ENCODE measurements around the gene AIG1. TPM values are rescaled to one million over a fixed set of nuclear protein-coding genes. Genes with fewer than 3 reads are reported as not detected.
A peak's percentile ranks its signal among the peaks of the same experiment; 100 is the strongest.

AIG1 gene
- total and polyA plus RNA-seq, 2 experiments from 2014 or later, result 44.7 to 46.9 TPM

- Histone ChIP-seq H3K4me1 (ENCODE audit: insufficient read depth) (peaks cover 21% of the 10 kb centered on the region), H3K27me3 (replicated peaks; ENCODE audit: insufficient read depth) (no peaks in the 10 kb centered on the region), H3F3A (ENCODE audit: insufficient read depth) (no peaks in the 10 kb centered on the region; the same call in 1 of the 2 replicates), H3K4me3 (no peak overlapping the region), H3K9ac (no peak overlapping the region), H4K20me1 (ENCODE audit: insufficient read depth) (no peaks in the 10 kb centered on the region), H3K27ac (no peak overlapping the region), H3K9me3 (ENCODE audit: low read depth) (no peaks in the 10 kb centered on the region), H3K9me2 (ENCODE audit: insufficient read depth) (no peaks in the 10 kb centered on the region), H3K36me3 (ENCODE audit: low read depth) (no peaks in the 10 kb centered on the region), H3K4me2 (ENCODE audit: unreplicated experiment) (no peak overlapping the region), H3K79me2 (ENCODE audit: insufficient read depth) (no peaks in the 10 kb centered on the region), H2AFZ (no peak overlapping the region)
- in situ Hi-C loops (cut with MboI), result no loop called here
- TF ChIP-seq EZH2phosphoT487 (IDR thresholded peaks at IDR 0.05; ENCODE audit: insufficient read depth, low read depth) (no peak), EZH2 (IDR thresholded peaks at IDR 0.05; ENCODE audit: insufficient read depth, poor library complexity, severe bottlenecking) (no peak)
- WGBS, 2 experiments (ENCODE audit: low coverage in 1 of 2, low lambda C conversion rate in 2 of 2, missing lambda C conversion rate in 2 of 2), result 68 to 70% methylated on average over 10 of the region's 10 CpGs
- DNase-seq, result no peak
These were observed 134.7 kb downstream of the AIG1 start for GRCh38 chr6:143195349-143195845.

GRCh38 chr6:143196525-143197225 lies 136.0 kb downstream of the AIG1 start:
- Histone ChIP-seq H3F3A (ENCODE audit: insufficient read depth) (no peaks in the 10 kb centered on the region; the same call in 1 of the 2 replicates), H3K9me2 (ENCODE audit: insufficient read depth) (no peaks in the 10 kb centered on the region), H3K9ac (no peak overlapping the region), H3K27me3 (replicated peaks; ENCODE audit: insufficient read depth) (no peaks in the 10 kb centered on the region), H3K4me2 (ENCODE audit: unreplicated experiment) (peak overlapping the region; percentile 17), H4K20me1 (ENCODE audit: insufficient read depth) (no peaks in the 10 kb centered on the region), H3K4me1 (ENCODE audit: insufficient read depth) (peaks cover 15% of the 10 kb centered on the region), H3K36me3 (ENCODE audit: low read depth) (no peaks in the 10 kb centered on the region), H3K4me3 (no peak overlapping the region), H3K9me3 (ENCODE audit: low read depth) (no peaks in the 10 kb centered on the region), H3K79me2 (ENCODE audit: insufficient read depth) (no peaks in the 10 kb centered on the region), H3K27ac (peak overlapping the region; percentile 3; the same call in 1 of the 2 replicates), H2AFZ (no peak overlapping the region)
- TF ChIP-seq EZH2phosphoT487 (IDR thresholded peaks at IDR 0.05; ENCODE audit: insufficient read depth, low read depth) (no peak), EZH2 (IDR thresholded peaks at IDR 0.05; ENCODE audit: insufficient read depth, poor library complexity, severe bottlenecking) (no peak)
- DNase-seq, result peak; percentile 52
- in situ Hi-C loops (cut with MboI), result no loop called here
- WGBS, 2 experiments (ENCODE audit: low coverage in 1 of 2, low lambda C conversion rate in 2 of 2, missing lambda C conversion rate in 2 of 2), result 41 to 47% methylated on average over 5 of the region's 5 CpGs

GRCh38 chr6:143197377-143197776 lies 136.7 kb downstream of the AIG1 start:
- Histone ChIP-seq H3K9ac (no peak overlapping the region), H3K27ac (peak overlapping the region; percentile 3; the same call in 1 of the 2 replicates), H3K9me3 (ENCODE audit: low read depth) (no peaks in the 10 kb centered on the region), H3K4me3 (no peak overlapping the region), H3F3A (ENCODE audit: insufficient read depth) (no peaks in the 10 kb centered on the region; the same call in 1 of the 2 replicates), H3K4me1 (ENCODE audit: insufficient read depth) (peaks cover 12% of the 10 kb centered on the region), H3K4me2 (ENCODE audit: unreplicated experiment) (no peak overlapping the region), H2AFZ (no peak overlapping the region), H3K79me2 (ENCODE audit: insufficient read depth) (no peaks in the 10 kb centered on the region), H3K9me2 (ENCODE audit: insufficient read depth) (no peaks in the 10 kb centered on the region), H4K20me1 (ENCODE audit: insufficient read depth) (no peaks in the 10 kb centered on the region), H3K36me3 (ENCODE audit: low read depth) (no peaks in the 10 kb centered on the region), H3K27me3 (replicated peaks; ENCODE audit: insufficient read depth) (no peaks in the 10 kb centered on the region)
- TF ChIP-seq EZH2phosphoT487 (IDR thresholded peaks at IDR 0.05; ENCODE audit: insufficient read depth, low read depth) (no peak), EZH2 (IDR thresholded peaks at IDR 0.05; ENCODE audit: insufficient read depth, poor library complexity, severe bottlenecking) (no peak)
- in situ Hi-C loops (cut with MboI), result no loop called here
- peak; percentile 44 for DNase-seq

GRCh38 chr6:143198312-143198711 lies 137.6 kb downstream of the AIG1 start:
- H3K27me3 ChIP-seq (replicated peaks; ENCODE audit: insufficient read depth), result no peaks in the 10 kb centered on the region
- TF ChIP-seq EZH2 (IDR thresholded peaks at IDR 0.05; ENCODE audit: insufficient read depth, poor library complexity, severe bottlenecking) (no peak), EZH2phosphoT487 (IDR thresholded peaks at IDR 0.05; ENCODE audit: insufficient read depth, low read depth) (no peak)
- H3K27ac ChIP-seq, result no peak overlapping the region
- WGBS, 2 experiments (ENCODE audit: low coverage in 1 of 2, low lambda C conversion rate in 2 of 2, missing lambda C conversion rate in 2 of 2), result 23% methylated on average over 5 of the region's 5 CpGs
- H3K9ac ChIP-seq, result no peak overlapping the region
- no peak overlapping the region for H3K4me3 ChIP-seq
- DNase-seq, result no peak
- no peak overlapping the region for H2AFZ ChIP-seq
- in situ Hi-C loops (cut with MboI), result no loop called here
- no peaks in the 10 kb centered on the region for H3K9me2 ChIP-seq (ENCODE audit: insufficient read depth)
- no peaks in the 10 kb centered on the region for H3K36me3 ChIP-seq (ENCODE audit: low read depth)
- no peaks in the 10 kb centered on the region for H3K9me3 ChIP-seq (ENCODE audit: low read depth)
- no peaks in the 10 kb centered on the region for H4K20me1 ChIP-seq (ENCODE audit: insufficient read depth)
- no peaks in the 10 kb centered on the region; the same call in 1 of the 2 replicates for H3F3A ChIP-seq (ENCODE audit: insufficient read depth)
- no peak overlapping the region for H3K4me2 ChIP-seq (ENCODE audit: unreplicated experiment)
- peaks cover 12% of the 10 kb centered on the region for H3K4me1 ChIP-seq (ENCODE audit: insufficient read depth)
- H3K79me2 ChIP-seq (ENCODE audit: insufficient read depth), result no peaks in the 10 kb centered on the region

Measured in GM23248 (cell line).